ENCODE measurements around the gene APOL2. TPM values are rescaled to one million over a fixed set of nuclear protein-coding genes. Genes with fewer than 3 reads are reported as not detected.
A peak's percentile ranks its signal among the peaks of the same experiment; 100 is the strongest.

Gene APOL2
- total and polyA plus RNA-seq, 7 experiments from 2014 or later: 13.4 to 133 (median 40.1) TPM

GRCh38 chr22:36237462-36238372 lies 1.6 kb downstream of the APOL2 start:
- intact Hi-C loops (cut with micrococcal nuclease): loop anchor here (2.0 to 5.0 kb wide), 5 partner anchors 41 to 245 kb away; partner anchors contain the start of gene APOL3 (in 1 of the 2)
- H3K4me1 ChIP-seq (ENCODE audit: control insufficient read depth in 2 of 2, insufficient read depth in 2 of 2, low read length in 2 of 2): peaks cover 23 to 33% of the 10 kb centered on the region in 2 donors
- peaks cover 0 to 40% (median 10%) of the 10 kb centered on the region in 3 experiments for H3K36me3 ChIP-seq (ENCODE audit: control insufficient read depth in 2 of 3, insufficient read depth in 3 of 3, low read length in 3 of 3)
- Mint-ChIP-seq H3K27ac (peak overlapping the region; percentile 94 to 98 (median 97)), H3K4me3 (peak overlapping the region; percentile 93 to 99 (median 99)), H3K9me3 (peaks cover 0 to 10% (median 3%) of the 10 kb centered on the region in 11 donors), H3K4me1 (peaks cover 45 to 66% (median 58%) of the 10 kb centered on the region in 7 donors), H3K36me3 (peaks cover 19 to 64% (median 40%) of the 10 kb centered on the region in 5 donors), H3K27me3 (peaks cover 0 to 1% (median 0%) of the 10 kb centered on the region in 5 donors)
- ChIA-PET POLR2A (interaction anchor here (0.8 to 4.0 kb wide), 3 partner anchors 10 to 97 kb away, joined by 3 to 24 read pairs (median 5); partner anchors contain the start of gene APOL1), CTCF (interaction anchor here (0.6 to 1.8 kb wide), 4 partner anchors 16 to 290 kb away, joined by 3 to 11 read pairs (median 3); partner anchors contain the start of gene APOL1)
- peak overlapping the region; percentile 94 for H3K4me3 ChIP-seq (ENCODE audit: low read length)
- H3K27me3 ChIP-seq (ENCODE audit: control insufficient read depth in 2 of 2, insufficient read depth in 2 of 2, low read length in 2 of 2): no peaks in the 10 kb centered on the region
- ATAC-seq (no peak), DNase-seq (peak in 3 of 9 donors; percentile 3 to 17 (median 11))
- peak overlapping the region; percentile 76 for H3K27ac ChIP-seq (ENCODE audit: low read depth, low read length)
- H3K9me3 ChIP-seq (ENCODE audit: control insufficient read depth in 2 of 3, low read length in 3 of 3): no peaks in the 10 kb centered on the region

- H3K4me1 ChIP-seq (ENCODE audit: control insufficient read depth in 2 of 2, insufficient read depth in 2 of 2, low read length in 2 of 2): peaks cover 23 to 33% of the 10 kb centered on the region in 2 donors
- ATAC-seq (no peak), DNase-seq (no peak)
- H3K27me3 ChIP-seq (ENCODE audit: control insufficient read depth in 2 of 2, insufficient read depth in 2 of 2, low read length in 2 of 2): no peaks in the 10 kb centered on the region
- H3K4me3 ChIP-seq (ENCODE audit: low read length): no peak overlapping the region
- peak overlapping the region; percentile 29 to 99 (median 98) for H3K4me3 Mint-ChIP-seq
- peaks cover 23 to 66% (median 47%) of the 10 kb centered on the region in 5 donors for H3K36me3 Mint-ChIP-seq
- peak overlapping the region in 5 of 9 donors; percentile 21 to 59 (median 45) for H3K27ac Mint-ChIP-seq
- ChIA-PET POLR2A (interaction anchor here (0.6 kb wide), 1 partner anchor 926 kb away, joined by 3 read pairs; no protein-coding TSS in a partner anchor), CTCF (interaction anchor here (0.6 to 0.9 kb wide), 3 partner anchors 11 to 625 kb away, joined by 3 to 4 read pairs (median 3); no protein-coding TSS in a partner anchor)
- no peaks in the 10 kb centered on the region for H3K27me3 Mint-ChIP-seq
- H3K27ac ChIP-seq (ENCODE audit: low read depth, low read length): no peak overlapping the region
- peaks cover 6 to 50% (median 13%) of the 10 kb centered on the region in 3 experiments for H3K36me3 ChIP-seq (ENCODE audit: control insufficient read depth in 2 of 3, insufficient read depth in 3 of 3, low read length in 3 of 3)
- peaks cover 50 to 70% (median 59%) of the 10 kb centered on the region in 7 donors for H3K4me1 Mint-ChIP-seq
- intact Hi-C loops (cut with micrococcal nuclease): loop anchor here in 1 of 2 donors (5.0 kb wide), 1 partner anchor 146 kb away; no protein-coding TSS in a partner anchor
- no peaks in the 10 kb centered on the region for H3K9me3 ChIP-seq (ENCODE audit: control insufficient read depth in 2 of 3, low read length in 3 of 3)
- H3K9me3 Mint-ChIP-seq: peaks cover 0 to 6% (median 2%) of the 10 kb centered on the region in 11 donors
Measured at GRCh38 chr22:36236388-36237319, 2.7 kb downstream of the APOL2 start.

- CTCF ChIA-PET: interaction anchor here (0.6 to 0.9 kb wide), 2 partner anchors 10 to 193 kb away, joined by 4 to 5 read pairs; no protein-coding TSS in a partner anchor
- Histone ChIP-seq H3K27ac (ENCODE audit: low read depth, low read length) (no peak overlapping the region), H3K4me1 (ENCODE audit: control insufficient read depth in 2 of 2, insufficient read depth in 2 of 2, low read length in 2 of 2) (peaks cover 23 to 33% of the 10 kb centered on the region in 2 donors), H3K4me3 (ENCODE audit: low read length) (no peak overlapping the region), H3K9me3 (ENCODE audit: control insufficient read depth in 2 of 3, low read length in 3 of 3) (no peaks in the 10 kb centered on the region), H3K36me3 (ENCODE audit: control insufficient read depth in 2 of 3, insufficient read depth in 3 of 3, low read length in 3 of 3) (peaks cover 15 to 61% (median 18%) of the 10 kb centered on the region in 3 experiments), H3K27me3 (ENCODE audit: control insufficient read depth in 2 of 2, insufficient read depth in 2 of 2, low read length in 2 of 2) (no peaks in the 10 kb centered on the region)
- H3K36me3 Mint-ChIP-seq: peaks cover 23 to 71% (median 47%) of the 10 kb centered on the region in 5 donors
- no peak for ATAC-seq
- H3K4me1 Mint-ChIP-seq: peaks cover 50 to 69% (median 59%) of the 10 kb centered on the region in 7 donors
- peaks cover 0 to 6% (median 2%) of the 10 kb centered on the region in 11 donors for H3K9me3 Mint-ChIP-seq
- intact Hi-C loops (cut with micrococcal nuclease): loop anchor here in 1 of 2 donors (5.0 kb wide), 1 partner anchor 147 kb away; no protein-coding TSS in a partner anchor
- H3K27ac Mint-ChIP-seq: peak overlapping the region in 5 of 9 donors; percentile 6 to 69 (median 47)
- H3K27me3 Mint-ChIP-seq: no peaks in the 10 kb centered on the region
- H3K4me3 Mint-ChIP-seq: peak overlapping the region; percentile 11 to 99 (median 82)
- no peak for DNase-seq
- POLR2A ChIA-PET: no interaction called here
Measured at GRCh38 chr22:36235585-36235984, 3.7 kb downstream of the APOL2 start.

- ATAC-seq (no peak), DNase-seq (no peak)
- H3K27ac ChIP-seq (ENCODE audit: low read depth, low read length): no peak overlapping the region
- Mint-ChIP-seq H3K27ac (peak overlapping the region in 3 of 9 donors; percentile 56 to 83 (median 65)), H3K4me3 (peak overlapping the region in 6 of 10 donors; percentile 16 to 99 (median 60)), H3K36me3 (peaks cover 23 to 73% (median 47%) of the 10 kb centered on the region in 5 donors), H3K9me3 (peaks cover 0 to 6% (median 2%) of the 10 kb centered on the region in 11 donors), H3K4me1 (peaks cover 47 to 63% (median 56%) of the 10 kb centered on the region in 7 donors), H3K27me3 (no peaks in the 10 kb centered on the region)
- ChIA-PET CTCF (no interaction called here), POLR2A (no interaction called here)
- H3K27me3 ChIP-seq (ENCODE audit: control insufficient read depth in 2 of 2, insufficient read depth in 2 of 2, low read length in 2 of 2): no peaks in the 10 kb centered on the region
- no peak overlapping the region for H3K4me3 ChIP-seq (ENCODE audit: low read length)
- peaks cover 19 to 68% (median 25%) of the 10 kb centered on the region in 3 experiments for H3K36me3 ChIP-seq (ENCODE audit: control insufficient read depth in 2 of 3, insufficient read depth in 3 of 3, low read length in 3 of 3)
- peaks cover 22 to 30% of the 10 kb centered on the region in 2 donors for H3K4me1 ChIP-seq (ENCODE audit: control insufficient read depth in 2 of 2, insufficient read depth in 2 of 2, low read length in 2 of 2)
- intact Hi-C loops (cut with micrococcal nuclease): loop anchor here in 1 of 2 donors (5.0 kb wide), 1 partner anchor 147 kb away; no protein-coding TSS in a partner anchor
- H3K9me3 ChIP-seq (ENCODE audit: control insufficient read depth in 2 of 3, low read length in 3 of 3): no peaks in the 10 kb centered on the region
Measured at GRCh38 chr22:36234919-36235318, 4.4 kb downstream of the APOL2 start.

- Mint-ChIP-seq H3K4me1 (peaks cover 41 to 57% (median 49%) of the 10 kb centered on the region in 7 donors), H3K27me3 (no peaks in the 10 kb centered on the region), H3K27ac (peak overlapping the region in 1 of 9 donors; percentile 69), H3K4me3 (peak overlapping the region in 2 of 10 donors; percentile 93 to 94), H3K9me3 (peaks cover 0 to 6% (median 2%) of the 10 kb centered on the region in 11 donors), H3K36me3 (peaks cover 26 to 74% (median 49%) of the 10 kb centered on the region in 5 donors)
- intact Hi-C loops (cut with micrococcal nuclease): no loop called here
- Histone ChIP-seq H3K27me3 (ENCODE audit: control insufficient read depth in 2 of 2, insufficient read depth in 2 of 2, low read length in 2 of 2) (no peaks in the 10 kb centered on the region), H3K36me3 (ENCODE audit: control insufficient read depth in 2 of 3, insufficient read depth in 3 of 3, low read length in 3 of 3) (peaks cover 19 to 73% (median 25%) of the 10 kb centered on the region in 3 experiments), H3K4me3 (ENCODE audit: low read length) (no peak overlapping the region), H3K27ac (ENCODE audit: low read depth, low read length) (no peak overlapping the region), H3K9me3 (ENCODE audit: control insufficient read depth in 2 of 3, low read length in 3 of 3) (no peaks in the 10 kb centered on the region), H3K4me1 (ENCODE audit: control insufficient read depth in 2 of 2, insufficient read depth in 2 of 2, low read length in 2 of 2) (peaks cover 18 to 26% of the 10 kb centered on the region in 2 donors)
- DNase-seq: no peak
- CTCF ChIA-PET: no interaction called here
- ATAC-seq: no peak
- POLR2A ChIA-PET: no interaction called here
Measured at GRCh38 chr22:36234213-36234612, 5.1 kb downstream of the APOL2 start.

All from naive thymus-derived CD4-positive, alpha-beta T cell (primary cell).